Measurements from ENCODE around the gene YEATS2. TPM values are rescaled to one million over a fixed set of nuclear protein-coding genes. Genes with fewer than 3 reads are reported as not detected.

YEATS2 gene
- total and polyA plus RNA-seq, 2 donors (not counting 1 experiment from before 2014, with no cell fraction given), result 25.0 to 28.7 TPM

- Histone ChIP-seq H2AFZ (ENCODE audit: low read length) (no peak overlapping the region), H3K9ac (ENCODE audit: insufficient read depth, low read length) (no peak overlapping the region), H3K27ac (ENCODE audit: insufficient read depth, low read length) (no peak overlapping the region), H3K4me2 (ENCODE audit: extremely low read depth, insufficient read depth, low read length) (no peak overlapping the region), H3K36me3 (ENCODE audit: control insufficient read depth, insufficient read depth, low read length) (no peaks in the 10 kb centered on the region), H3K4me1 (ENCODE audit: control insufficient read depth, extremely low read depth, insufficient read depth, low read length) (no peaks in the 10 kb centered on the region), H3K27me3 (ENCODE audit: control insufficient read depth, insufficient read depth, low read length) (no peaks in the 10 kb centered on the region), H4K20me1 (ENCODE audit: control insufficient read depth, extremely low read depth, insufficient read depth, low read length) (no peaks in the 10 kb centered on the region), H3K9me3 (ENCODE audit: control insufficient read depth, insufficient read depth, low read depth, low read length) (no peaks in the 10 kb centered on the region), H3K79me2 (ENCODE audit: control insufficient read depth, insufficient read depth, low read length) (no peaks in the 10 kb centered on the region), H3K4me3 (replicated peaks in 1 of 4; ENCODE audit: control extremely low read depth in 1 of 4, insufficient read depth in 1 of 4, low read depth in 3 of 4, low read length in 4 of 4) (no peak overlapping the region)
- no peak for DNase-seq (ENCODE audit: low read depth in 2 of 2)
- TF ChIP-seq, protein P1, sequence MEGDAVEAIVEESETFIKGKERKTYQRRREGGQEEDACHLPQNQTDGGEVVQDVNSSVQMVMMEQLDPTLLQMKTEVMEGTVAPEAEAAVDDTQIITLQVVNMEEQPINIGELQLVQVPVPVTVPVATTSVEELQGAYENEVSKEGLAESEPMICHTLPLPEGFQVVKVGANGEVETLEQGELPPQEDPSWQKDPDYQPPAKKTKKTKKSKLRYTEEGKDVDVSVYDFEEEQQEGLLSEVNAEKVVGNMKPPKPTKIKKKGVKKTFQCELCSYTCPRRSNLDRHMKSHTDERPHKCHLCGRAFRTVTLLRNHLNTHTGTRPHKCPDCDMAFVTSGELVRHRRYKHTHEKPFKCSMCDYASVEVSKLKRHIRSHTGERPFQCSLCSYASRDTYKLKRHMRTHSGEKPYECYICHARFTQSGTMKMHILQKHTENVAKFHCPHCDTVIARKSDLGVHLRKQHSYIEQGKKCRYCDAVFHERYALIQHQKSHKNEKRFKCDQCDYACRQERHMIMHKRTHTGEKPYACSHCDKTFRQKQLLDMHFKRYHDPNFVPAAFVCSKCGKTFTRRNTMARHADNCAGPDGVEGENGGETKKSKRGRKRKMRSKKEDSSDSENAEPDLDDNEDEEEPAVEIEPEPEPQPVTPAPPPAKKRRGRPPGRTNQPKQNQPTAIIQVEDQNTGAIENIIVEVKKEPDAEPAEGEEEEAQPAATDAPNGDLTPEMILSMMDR (conservative IDR thresholded peaks at IDR 0.05 in 1 of 2, IDR thresholded peaks at IDR 0.05 in 1 of 2; ENCODE audit: low read depth in 1 of 2, low read length in 2 of 2), result no peak
- no peak for TF ChIP-seq EZH2 (IDR thresholded peaks at IDR 0.05; ENCODE audit: low read length, missing control alignments)
Observed at GRCh38 chr3:183690402-183690995, 7.1 kb upstream of the YEATS2 start.

- Histone ChIP-seq H4K20me1 (ENCODE audit: control insufficient read depth, extremely low read depth, insufficient read depth, low read length) (no peaks in the 10 kb centered on the region), H3K4me1 (ENCODE audit: control insufficient read depth, extremely low read depth, insufficient read depth, low read length) (no peaks in the 10 kb centered on the region)
- no peak for DNase-seq (ENCODE audit: low read depth in 2 of 2)
Observed at GRCh38 chr3:183692436-183692835, 5.2 kb upstream of the YEATS2 start.

GRCh38 chr3:183695569-183696364 is 1.8 kb upstream of the YEATS2 start:
- Histone ChIP-seq H3K79me2 (ENCODE audit: control insufficient read depth, insufficient read depth, low read length) (peaks cover 31% of the 10 kb centered on the region), H3K27me3 (ENCODE audit: control insufficient read depth, insufficient read depth, low read length) (no peaks in the 10 kb centered on the region), H3K9ac (ENCODE audit: insufficient read depth, low read length) (no peak overlapping the region), H3K27ac (ENCODE audit: insufficient read depth, low read length) (no peak overlapping the region), H4K20me1 (ENCODE audit: control insufficient read depth, extremely low read depth, insufficient read depth, low read length) (no peaks in the 10 kb centered on the region), H3K4me2 (ENCODE audit: extremely low read depth, insufficient read depth, low read length) (no peak overlapping the region), H3K4me3 (replicated peaks in 1 of 4; ENCODE audit: control extremely low read depth in 1 of 4, insufficient read depth in 1 of 4, low read depth in 3 of 4, low read length in 4 of 4) (no peak overlapping the region), H3K4me1 (ENCODE audit: control insufficient read depth, extremely low read depth, insufficient read depth, low read length) (no peaks in the 10 kb centered on the region), H3K9me3 (ENCODE audit: control insufficient read depth, insufficient read depth, low read depth, low read length) (no peaks in the 10 kb centered on the region), H2AFZ (ENCODE audit: low read length) (no peak overlapping the region), H3K36me3 (ENCODE audit: control insufficient read depth, insufficient read depth, low read length) (no peaks in the 10 kb centered on the region)
- DNase-seq (ENCODE audit: low read depth in 2 of 2), result no peak
- no peak for TF ChIP-seq EZH2 (IDR thresholded peaks at IDR 0.05; ENCODE audit: low read length, missing control alignments)

More at GRCh38 chr3:183692436-183692835, 5.2 kb upstream of the YEATS2 start:
- Histone ChIP-seq H2AFZ (ENCODE audit: low read length) (no peak overlapping the region), H3K4me2 (ENCODE audit: extremely low read depth, insufficient read depth, low read length) (no peak overlapping the region), H3K4me3 (replicated peaks in 1 of 4; ENCODE audit: control extremely low read depth in 1 of 4, insufficient read depth in 1 of 4, low read depth in 3 of 4, low read length in 4 of 4) (no peak overlapping the region), H3K9me3 (ENCODE audit: control insufficient read depth, insufficient read depth, low read depth, low read length) (no peaks in the 10 kb centered on the region), H3K27me3 (ENCODE audit: control insufficient read depth, insufficient read depth, low read length) (no peaks in the 10 kb centered on the region), H3K79me2 (ENCODE audit: control insufficient read depth, insufficient read depth, low read length) (no peaks in the 10 kb centered on the region), H3K9ac (ENCODE audit: insufficient read depth, low read length) (no peak overlapping the region), H3K27ac (ENCODE audit: insufficient read depth, low read length) (no peak overlapping the region), H3K36me3 (ENCODE audit: control insufficient read depth, insufficient read depth, low read length) (no peaks in the 10 kb centered on the region)
- no peak for TF ChIP-seq EZH2 (IDR thresholded peaks at IDR 0.05; ENCODE audit: low read length, missing control alignments)
- TF ChIP-seq, protein P1 (conservative IDR thresholded peaks at IDR 0.05 in 1 of 2, IDR thresholded peaks at IDR 0.05 in 1 of 2; ENCODE audit: low read depth in 1 of 2, low read length in 2 of 2), result no peak
